ENCODE measurements around the gene AGBL3.

The AGBL3 gene

GRCh38 chr7:135143885-135144668 lies 157.8 kb downstream of the AGBL3 start:
- FAIRE-seq: no peak
- DNase-seq (ENCODE audit: insufficient read length, low spot score): no peak
- no peak for TF ChIP-seq CTCF (IDR thresholded peaks at IDR 0.05; ENCODE audit: insufficient read depth, missing control alignments)

GRCh38 chr7:135147341-135147898 lies 161.1 kb downstream of the AGBL3 start:
- FAIRE-seq (no peak), DNase-seq (ENCODE audit: insufficient read length, low spot score) (no peak)
- no peak for TF ChIP-seq CTCF (IDR thresholded peaks at IDR 0.05; ENCODE audit: insufficient read depth, missing control alignments)

GRCh38 chr7:135147899-135148721 lies 161.8 kb downstream of the AGBL3 start, which contains the start of gene TMEM140:
Gene TMEM140 (plus strand): TSS chr7:135148072. CDS start chr7:135164442, 16,370 bp downstream.
- no peak for FAIRE-seq
- no peak for TF ChIP-seq CTCF (IDR thresholded peaks at IDR 0.05; ENCODE audit: insufficient read depth, missing control alignments)

GRCh38 chr7:135150072-135150782 lies 163.9 kb downstream of the AGBL3 start:
- no peak for FAIRE-seq
- no peak for TF ChIP-seq CTCF (IDR thresholded peaks at IDR 0.05; ENCODE audit: insufficient read depth, missing control alignments)
- no peak for DNase-seq (ENCODE audit: insufficient read length, low spot score)

More at GRCh38 chr7:135147899-135148721, 161.8 kb downstream of the AGBL3 start, which contains the start of gene TMEM140:
- no peak for DNase-seq (ENCODE audit: insufficient read length, low spot score)

- DNase-seq (ENCODE audit: insufficient read length, low spot score) (no peak), FAIRE-seq (no peak)
- TF ChIP-seq CTCF (IDR thresholded peaks at IDR 0.05; ENCODE audit: insufficient read depth, missing control alignments): no peak
Observed at GRCh38 chr7:135151132-135151531, 164.8 kb downstream of the AGBL3 start.

GRCh38 chr7:135151533-135151932 lies 165.2 kb downstream of the AGBL3 start:
- no peak for FAIRE-seq
- no peak for TF ChIP-seq CTCF (IDR thresholded peaks at IDR 0.05; ENCODE audit: insufficient read depth, missing control alignments)
- DNase-seq (ENCODE audit: insufficient read length, low spot score): no peak

Measured in D721Med (cell line).